SK-N-SH (cell line): Measurements from ENCODE around the gene C4B. TPM values are rescaled to one million over a fixed set of nuclear protein-coding genes. Genes with fewer than 3 reads are reported as not detected.

Source experiments
- CTCF ChIA-PET: fragments of 300-600, 350-600 bp; formaldehyde crosslinking; extraction: SDS; loops from one replicate; lab custom pipeline; 2021; lab: Yijun Ruan, JAX
- POLR2A ChIA-PET: fragments of 350-600 bp; sonication (Branson Sonifier 250); formaldehyde crosslinking; extraction: SDS; loops from one replicate; lab custom pipeline; 2020; ENCODE audit warnings: antibody characterized with exemption, inconsistent platforms; lab: Yijun Ruan, JAX
- DNase-seq: peaks from one replicate; pipeline ENCODE4 v3.0.0; 2012
- H2AFZ ChIP-seq: fragments of 200-600 bp; sonication (generic); 2 replicates; pipeline ENCODE4 v1.8.1; 2016; ENCODE audit warnings: antibody characterized with exemption, mild to moderate bottlenecking, low read depth
- H3F3A ChIP-seq: fragments of 200-600 bp; sonication (generic); replicated peaks from 2 replicates; pipeline ENCODE3; 2016; ENCODE audit warnings: antibody characterized with exemption, mild to moderate bottlenecking; ENCODE audit not compliant: insufficient read depth
- H3K27ac ChIP-seq, 2 experiments: fragments of 200-500 bp in 1 of 2; fragments of 200-600 bp in 1 of 2; sonication (Bioruptor generic) in 1 of 2; sonication (generic), shearing (Covaris generic) in 1 of 2; 2 replicates each; pipeline versions ENCODE4 v1.5.1 to v1.6.1; 2014 to 2016; ENCODE audit warnings: low read depth in 2 of 2, inconsistent platforms in 1 of 2, low read length in 1 of 2, mild to moderate bottlenecking in 1 of 2, mixed read lengths in 1 of 2
- H3K27me3 ChIP-seq: fragments of 200-600 bp; sonication (generic), shearing (Covaris generic); 2 replicates; pipeline ENCODE4 v1.6.1; 2016; ENCODE audit warnings: mixed run types; ENCODE audit not compliant: insufficient read depth
- H3K36me3 ChIP-seq, 2 experiments: fragments of 200-500 bp in 1 of 2; fragments of 200-600 bp in 1 of 2; sonication (Bioruptor generic) in 1 of 2; sonication (generic) in 1 of 2; replicated peaks in 1 of 2; 2 replicates each; pipeline versions ENCODE3 to v1.5.1; 2014 to 2016; ENCODE audit warnings: low read length in 1 of 2, mild to moderate bottlenecking in 1 of 2; ENCODE audit not compliant: insufficient read depth in 2 of 2, control insufficient read depth in 1 of 2
- H3K4me1 ChIP-seq, 2 experiments: fragments of 200-500 bp in 1 of 2; fragments of 200-600 bp in 1 of 2; sonication (Bioruptor generic) in 1 of 2; sonication (generic), shearing (Covaris generic) in 1 of 2; 2 replicates each; pipeline versions ENCODE4 v1.5.1 to v1.6.1; 2014 to 2016; ENCODE audit warnings: low read depth in 1 of 2, low read length in 1 of 2, mixed run types in 1 of 2; ENCODE audit not compliant: insufficient read depth in 2 of 2, control insufficient read depth in 1 of 2
- H3K4me2 ChIP-seq: fragments of 200-600 bp; sonication (generic), shearing (Covaris generic); 2 replicates; pipeline ENCODE4 v1.6.1; 2017; ENCODE audit warnings: mixed run types
- H3K4me3 ChIP-seq, 2 experiments: fragments of 200-500 bp in 1 of 2; fragments of 200-600 bp in 1 of 2; sonication (Bioruptor generic) in 1 of 2; sonication (generic), shearing (Covaris generic) in 1 of 2; 2 replicates each; pipeline versions ENCODE4 v1.5.1 to v1.8.1; 2014 to 2016; ENCODE audit warnings: low read depth in 2 of 2, inconsistent platforms in 1 of 2, low read length in 1 of 2, mild to moderate bottlenecking in 1 of 2, mixed read lengths in 1 of 2, moderate library complexity in 1 of 2
- H3K79me2 ChIP-seq: fragments of 200-600 bp; sonication (generic); 2 replicates; pipeline ENCODE4 v1.8.1; 2017; ENCODE audit warnings: mild to moderate bottlenecking; ENCODE audit not compliant: insufficient read depth
- H3K9ac ChIP-seq: fragments of 200-600 bp; sonication (generic); 2 replicates; pipeline ENCODE4 v1.6.1; 2017; ENCODE audit warnings: mixed run types
- H3K9me2 ChIP-seq: fragments of 200-600 bp; sonication (generic); 2 replicates; pipeline ENCODE4 v1.6.1; 2017; ENCODE audit warnings: mixed run types
- H3K9me3 ChIP-seq: fragments of 200-600 bp; sonication (generic); 2 replicates; pipeline ENCODE4 v1.6.1; 2017; ENCODE audit warnings: mixed run types, mild to moderate bottlenecking, moderate library complexity
- H4K20me1 ChIP-seq: fragments of 200-600 bp; sonication (generic); 2 replicates; pipeline ENCODE4 v1.6.1; 2017; ENCODE audit warnings: mild to moderate bottlenecking, mixed run types; ENCODE audit not compliant: insufficient read depth
- ELF1 ChIP-seq: IDR thresholded peaks from 2 replicates; pipeline ENCODE4 v1.4.0; 2012
- EZH2phosphoT487 ChIP-seq: fragments of 200-600 bp; sonication (generic); IDR thresholded peaks from 2 replicates; pipeline ENCODE4 v1.6.1; 2017; ENCODE audit warnings: low read depth, mixed run types, mild to moderate bottlenecking, antibody characterized with exemption, moderate library complexity, borderline replicate concordance
- FOXJ3 ChIP-seq: sonication (generic); formaldehyde crosslinking; IDR thresholded peaks from 2 replicates; pipeline ENCODE4 v1.5.1; 2020; ENCODE audit warnings: mild to moderate bottlenecking, missing genetic modification reagents
- GABPA ChIP-seq: IDR thresholded peaks from 2 replicates; pipeline ENCODE4 v1.4.0; 2012; ENCODE audit warnings: low read depth, mild to moderate bottlenecking
- MEF2A ChIP-seq: IDR thresholded peaks from 2 replicates; pipeline ENCODE4 v1.4.0; 2012; ENCODE audit warnings: low read depth, borderline replicate concordance
- MXI1 ChIP-seq: IDR thresholded peaks from 2 replicates; pipeline ENCODE4 v1.6.1; 2012; ENCODE audit warnings: mild to moderate bottlenecking, low read depth, low read length, improper control_type of control experiment
- NFIC ChIP-seq: IDR thresholded peaks from 2 replicates; pipeline ENCODE4 v1.4.0; 2012; ENCODE audit warnings: borderline replicate concordance
- NRF1 ChIP-seq: IDR thresholded peaks from 2 replicates; pipeline ENCODE4 v1.6.1; 2012; ENCODE audit warnings: low read depth, mild to moderate bottlenecking, low read length
- RCOR1 ChIP-seq: fragments of 150-350 bp; IDR thresholded peaks from 2 replicates; pipeline ENCODE4 v1.6.1; 2017; ENCODE audit warnings: antibody characterized with exemption, low read length
- RFX5 ChIP-seq: IDR thresholded peaks from 2 replicates; pipeline ENCODE4 v1.6.1; 2012; ENCODE audit warnings: mild to moderate bottlenecking, improper control_type of control experiment, low read length
- RXRA ChIP-seq: IDR thresholded peaks from 2 replicates; pipeline ENCODE4 v1.4.0; 2012; ENCODE audit warnings: low read depth, mild to moderate bottlenecking, borderline replicate concordance
- SIN3A ChIP-seq: IDR thresholded peaks from 2 replicates; pipeline ENCODE4 v1.6.1; 2012; ENCODE audit warnings: low read depth, mild to moderate bottlenecking, low read length, moderate library complexity, borderline replicate concordance
- WGBS: methylation state at CpG from one replicate; pipeline ENCODE4 v1.1.6; 2017; ENCODE audit warnings: low lambda C conversion rate; 5-methylcytosine and 5-hydroxymethylcytosine counted together
- polyA plus RNA-seq, 3 experiments: library from polyadenylated mRNA; depleted of rRNA; stranded (reverse); fragments of >200 nt; gene quantifications; 2 replicates each; pipeline ENCODE4 v1.2.3, GENCODE V29; 2012
- TF ChIP-seq, protein P1 (sequence below): fragments of 150-350 bp; IDR thresholded peaks from 2 replicates; pipeline ENCODE4 v1.6.1; 2016; ENCODE audit warnings: mild to moderate bottlenecking, low read depth, low read length
- TF ChIP-seq, protein P2 (sequence below): IDR thresholded peaks from 2 replicates; pipeline ENCODE4 v1.4.0; 2012; ENCODE audit warnings: low read depth
- TF ChIP-seq, protein P3 (sequence below): IDR thresholded peaks from 2 replicates; pipeline ENCODE4 v1.6.1; 2012; ENCODE audit warnings: mild to moderate bottlenecking, low read depth, low read length, moderate library complexity
- TF ChIP-seq, protein P4 (sequence below): fragments of 200-600 bp; sonication (generic); IDR thresholded peaks from 2 replicates; pipeline ENCODE4 v1.6.1; 2017; ENCODE audit warnings: antibody characterized with exemption, mild to moderate bottlenecking, moderate library complexity
- TF ChIP-seq, protein P5 (sequence below): IDR thresholded peaks from 2 replicates; pipeline ENCODE4 v1.4.0; 2012; ENCODE audit warnings: low read depth, borderline replicate concordance

Gene C4B
- polyA plus RNA-seq, 1 of the 3 experiments (the other 2 are of a cell fraction) = 10.9 TPM

DNA sequence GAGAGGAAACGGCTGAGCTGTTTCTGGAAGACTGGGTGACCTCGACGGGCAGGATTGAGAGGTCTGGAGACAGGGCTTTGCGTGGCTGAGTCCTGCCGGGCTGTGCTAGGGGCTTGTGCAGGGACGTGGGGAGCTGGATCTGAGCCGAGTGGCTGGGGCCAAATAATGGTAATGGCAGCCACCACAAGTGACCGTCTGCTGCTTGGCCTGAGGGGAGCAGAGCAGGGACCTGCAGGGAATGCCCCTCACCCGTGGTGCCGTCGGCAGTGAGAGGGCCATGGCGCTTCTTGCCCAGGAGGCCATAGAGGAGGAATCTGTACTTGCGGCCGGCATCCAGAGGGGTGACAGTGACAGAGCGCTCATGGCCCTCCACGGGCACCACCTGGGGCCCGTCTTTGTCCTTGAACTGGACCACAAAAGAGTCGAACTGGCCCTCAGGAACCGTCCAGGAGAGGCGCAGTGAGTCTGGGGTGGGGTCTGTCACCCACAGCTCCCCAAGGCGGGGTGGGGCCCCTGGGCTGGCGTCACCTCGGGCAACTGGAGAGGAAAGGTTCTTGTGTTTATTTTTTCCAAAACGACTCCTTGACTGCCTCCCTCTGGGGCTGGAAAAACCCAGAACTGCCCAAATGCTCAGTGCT, 55.4 kb downstream of the C4B start:
- Histone ChIP-seq H3K4me2 (no peak overlapping the region), H3K4me3 (no peak overlapping the region), H3K36me3 (no peaks in the 10 kb centered on the region), H3K79me2 (no peaks in the 10 kb centered on the region), H3F3A (no peaks in the 10 kb centered on the region), H3K27me3 (no peaks in the 10 kb centered on the region; the same call in 1 of the 2 replicates), H3K4me1 (no peaks in the 10 kb centered on the region), H2AFZ (no peak overlapping the region), H3K27ac (no peak overlapping the region), H4K20me1 (no peaks in the 10 kb centered on the region), H3K9me3 (no peaks in the 10 kb centered on the region), H3K9ac (no peak overlapping the region), H3K9me2 (no peaks in the 10 kb centered on the region)
- no peak for DNase-seq
- POLR2A ChIA-PET = interaction anchor here (0.8 kb wide), 1 partner anchor 10 kb away, joined by 3 read pairs; no protein-coding TSS in a partner anchor
- no peak for TF ChIP-seq GABPA
- TF ChIP-seq, protein P1, sequence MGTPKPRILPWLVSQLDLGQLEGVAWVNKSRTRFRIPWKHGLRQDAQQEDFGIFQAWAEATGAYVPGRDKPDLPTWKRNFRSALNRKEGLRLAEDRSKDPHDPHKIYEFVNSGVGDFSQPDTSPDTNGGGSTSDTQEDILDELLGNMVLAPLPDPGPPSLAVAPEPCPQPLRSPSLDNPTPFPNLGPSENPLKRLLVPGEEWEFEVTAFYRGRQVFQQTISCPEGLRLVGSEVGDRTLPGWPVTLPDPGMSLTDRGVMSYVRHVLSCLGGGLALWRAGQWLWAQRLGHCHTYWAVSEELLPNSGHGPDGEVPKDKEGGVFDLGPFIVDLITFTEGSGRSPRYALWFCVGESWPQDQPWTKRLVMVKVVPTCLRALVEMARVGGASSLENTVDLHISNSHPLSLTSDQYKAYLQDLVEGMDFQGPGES = no peak
- no peak for TF ChIP-seq MEF2A
- TF ChIP-seq NFIC = no peak
- no peak for TF ChIP-seq NRF1
- no peak for TF ChIP-seq EZH2phosphoT487
- no peak for TF ChIP-seq FOXJ3 (CRISPR knock-in tag)
- TF ChIP-seq, protein P2, sequence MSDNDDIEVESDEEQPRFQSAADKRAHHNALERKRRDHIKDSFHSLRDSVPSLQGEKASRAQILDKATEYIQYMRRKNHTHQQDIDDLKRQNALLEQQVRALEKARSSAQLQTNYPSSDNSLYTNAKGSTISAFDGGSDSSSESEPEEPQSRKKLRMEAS = no peak
- TF ChIP-seq RFX5 = no peak
- TF ChIP-seq, protein P3, sequence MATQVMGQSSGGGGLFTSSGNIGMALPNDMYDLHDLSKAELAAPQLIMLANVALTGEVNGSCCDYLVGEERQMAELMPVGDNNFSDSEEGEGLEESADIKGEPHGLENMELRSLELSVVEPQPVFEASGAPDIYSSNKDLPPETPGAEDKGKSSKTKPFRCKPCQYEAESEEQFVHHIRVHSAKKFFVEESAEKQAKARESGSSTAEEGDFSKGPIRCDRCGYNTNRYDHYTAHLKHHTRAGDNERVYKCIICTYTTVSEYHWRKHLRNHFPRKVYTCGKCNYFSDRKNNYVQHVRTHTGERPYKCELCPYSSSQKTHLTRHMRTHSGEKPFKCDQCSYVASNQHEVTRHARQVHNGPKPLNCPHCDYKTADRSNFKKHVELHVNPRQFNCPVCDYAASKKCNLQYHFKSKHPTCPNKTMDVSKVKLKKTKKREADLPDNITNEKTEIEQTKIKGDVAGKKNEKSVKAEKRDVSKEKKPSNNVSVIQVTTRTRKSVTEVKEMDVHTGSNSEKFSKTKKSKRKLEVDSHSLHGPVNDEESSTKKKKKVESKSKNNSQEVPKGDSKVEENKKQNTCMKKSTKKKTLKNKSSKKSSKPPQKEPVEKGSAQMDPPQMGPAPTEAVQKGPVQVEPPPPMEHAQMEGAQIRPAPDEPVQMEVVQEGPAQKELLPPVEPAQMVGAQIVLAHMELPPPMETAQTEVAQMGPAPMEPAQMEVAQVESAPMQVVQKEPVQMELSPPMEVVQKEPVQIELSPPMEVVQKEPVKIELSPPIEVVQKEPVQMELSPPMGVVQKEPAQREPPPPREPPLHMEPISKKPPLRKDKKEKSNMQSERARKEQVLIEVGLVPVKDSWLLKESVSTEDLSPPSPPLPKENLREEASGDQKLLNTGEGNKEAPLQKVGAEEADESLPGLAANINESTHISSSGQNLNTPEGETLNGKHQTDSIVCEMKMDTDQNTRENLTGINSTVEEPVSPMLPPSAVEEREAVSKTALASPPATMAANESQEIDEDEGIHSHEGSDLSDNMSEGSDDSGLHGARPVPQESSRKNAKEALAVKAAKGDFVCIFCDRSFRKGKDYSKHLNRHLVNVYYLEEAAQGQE = no peak
- no peak for TF ChIP-seq SIN3A
- TF ChIP-seq MXI1 = no peak
- no peak for TF ChIP-seq ELF1
- TF ChIP-seq, protein P4, sequence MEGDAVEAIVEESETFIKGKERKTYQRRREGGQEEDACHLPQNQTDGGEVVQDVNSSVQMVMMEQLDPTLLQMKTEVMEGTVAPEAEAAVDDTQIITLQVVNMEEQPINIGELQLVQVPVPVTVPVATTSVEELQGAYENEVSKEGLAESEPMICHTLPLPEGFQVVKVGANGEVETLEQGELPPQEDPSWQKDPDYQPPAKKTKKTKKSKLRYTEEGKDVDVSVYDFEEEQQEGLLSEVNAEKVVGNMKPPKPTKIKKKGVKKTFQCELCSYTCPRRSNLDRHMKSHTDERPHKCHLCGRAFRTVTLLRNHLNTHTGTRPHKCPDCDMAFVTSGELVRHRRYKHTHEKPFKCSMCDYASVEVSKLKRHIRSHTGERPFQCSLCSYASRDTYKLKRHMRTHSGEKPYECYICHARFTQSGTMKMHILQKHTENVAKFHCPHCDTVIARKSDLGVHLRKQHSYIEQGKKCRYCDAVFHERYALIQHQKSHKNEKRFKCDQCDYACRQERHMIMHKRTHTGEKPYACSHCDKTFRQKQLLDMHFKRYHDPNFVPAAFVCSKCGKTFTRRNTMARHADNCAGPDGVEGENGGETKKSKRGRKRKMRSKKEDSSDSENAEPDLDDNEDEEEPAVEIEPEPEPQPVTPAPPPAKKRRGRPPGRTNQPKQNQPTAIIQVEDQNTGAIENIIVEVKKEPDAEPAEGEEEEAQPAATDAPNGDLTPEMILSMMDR = no peak
- no peak for TF ChIP-seq RCOR1
- TF ChIP-seq RXRA = no peak
- TF ChIP-seq, protein P5, sequence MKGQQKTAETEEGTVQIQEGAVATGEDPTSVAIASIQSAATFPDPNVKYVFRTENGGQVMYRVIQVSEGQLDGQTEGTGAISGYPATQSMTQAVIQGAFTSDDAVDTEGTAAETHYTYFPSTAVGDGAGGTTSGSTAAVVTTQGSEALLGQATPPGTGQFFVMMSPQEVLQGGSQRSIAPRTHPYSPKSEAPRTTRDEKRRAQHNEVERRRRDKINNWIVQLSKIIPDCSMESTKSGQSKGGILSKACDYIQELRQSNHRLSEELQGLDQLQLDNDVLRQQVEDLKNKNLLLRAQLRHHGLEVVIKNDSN = no peak
- 45% methylated on average over 18 of the region's 24 CpGs for WGBS
- CTCF ChIA-PET = interaction anchor here (1.2 to 1.3 kb wide), 2 partner anchors 22 to 49 kb away, joined by 3 to 5 read pairs; no protein-coding TSS in a partner anchor
